GM10266 (cell line): Measurements from ENCODE around the gene ZNF691.
"Not testable (repeated sequence)": the region's sequence is repeated elsewhere in the genome, so short reads cannot be mapped to it uniquely, and the experiment has no call there.

Experiments used
- DNase-seq: peaks from one replicate; pipeline ENCODE4 v3.0.0; 2012; ENCODE audit errors: extremely low spot score
- TF ChIP-seq, protein P1 (sequence below): IDR thresholded peaks from 2 replicates; pipeline ENCODE4 v1.5.1; 2012; ENCODE audit warnings: mild to moderate bottlenecking, low read depth; ENCODE audit not compliant: control insufficient read depth, insufficient read depth; ENCODE audit errors: missing control alignments

The ZNF691 gene, protein sequence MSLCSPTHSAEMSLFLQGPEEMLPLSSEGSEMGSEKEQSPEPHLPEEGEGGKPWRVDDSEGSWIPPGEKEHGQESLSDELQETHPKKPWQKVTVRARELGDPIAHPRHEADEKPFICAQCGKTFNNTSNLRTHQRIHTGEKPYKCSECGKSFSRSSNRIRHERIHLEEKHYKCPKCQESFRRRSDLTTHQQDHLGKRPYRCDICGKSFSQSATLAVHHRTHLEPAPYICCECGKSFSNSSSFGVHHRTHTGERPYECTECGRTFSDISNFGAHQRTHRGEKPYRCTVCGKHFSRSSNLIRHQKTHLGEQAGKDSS

DNA sequence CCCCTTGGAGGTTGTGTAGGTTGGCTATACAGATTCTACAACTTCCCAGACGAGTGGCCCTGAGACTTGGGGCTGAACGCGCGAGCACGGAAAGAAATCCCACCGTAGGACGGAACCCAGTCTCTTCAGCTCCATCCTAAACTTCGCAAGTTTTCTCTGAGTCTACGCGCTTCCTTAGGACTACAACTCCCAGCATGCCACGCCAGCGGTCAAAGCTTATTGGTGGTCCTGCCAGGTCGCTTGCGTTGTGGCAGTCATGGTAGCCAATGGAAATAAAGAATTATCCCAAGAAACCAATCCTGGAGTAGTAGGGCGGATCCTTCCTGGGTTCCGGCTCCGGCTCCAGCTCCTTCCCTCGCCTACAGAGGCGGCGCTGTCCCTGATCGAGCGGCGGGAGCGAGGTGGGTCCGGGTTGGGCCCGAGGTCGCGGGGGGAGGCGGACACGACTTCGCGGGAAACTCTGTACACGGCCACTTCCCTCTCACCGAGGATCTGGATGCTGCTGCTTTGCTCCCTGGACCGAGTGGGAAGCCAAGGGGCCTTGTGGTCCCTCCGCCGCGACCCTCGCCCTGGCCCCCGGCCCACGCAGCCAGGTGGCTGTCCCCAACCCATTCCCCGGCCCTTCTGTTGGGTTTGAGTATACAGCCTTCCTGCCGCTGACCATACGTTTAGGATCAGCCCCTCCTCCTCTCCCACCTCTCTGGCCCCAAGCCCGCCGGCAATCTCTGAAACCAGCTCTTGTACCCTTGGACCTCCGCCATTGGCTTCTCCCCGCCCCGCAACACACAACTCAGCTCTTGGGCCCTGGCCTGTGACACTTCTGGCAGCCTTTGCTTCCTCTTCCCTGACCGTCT is at the start of gene ZNF691:
Gene ZNF691 (plus strand): TSS at position 357 of the 854 bp plus-strand sequence. CDS start 3,046 bp downstream, outside the sequence.
- TF ChIP-seq, protein P1, sequence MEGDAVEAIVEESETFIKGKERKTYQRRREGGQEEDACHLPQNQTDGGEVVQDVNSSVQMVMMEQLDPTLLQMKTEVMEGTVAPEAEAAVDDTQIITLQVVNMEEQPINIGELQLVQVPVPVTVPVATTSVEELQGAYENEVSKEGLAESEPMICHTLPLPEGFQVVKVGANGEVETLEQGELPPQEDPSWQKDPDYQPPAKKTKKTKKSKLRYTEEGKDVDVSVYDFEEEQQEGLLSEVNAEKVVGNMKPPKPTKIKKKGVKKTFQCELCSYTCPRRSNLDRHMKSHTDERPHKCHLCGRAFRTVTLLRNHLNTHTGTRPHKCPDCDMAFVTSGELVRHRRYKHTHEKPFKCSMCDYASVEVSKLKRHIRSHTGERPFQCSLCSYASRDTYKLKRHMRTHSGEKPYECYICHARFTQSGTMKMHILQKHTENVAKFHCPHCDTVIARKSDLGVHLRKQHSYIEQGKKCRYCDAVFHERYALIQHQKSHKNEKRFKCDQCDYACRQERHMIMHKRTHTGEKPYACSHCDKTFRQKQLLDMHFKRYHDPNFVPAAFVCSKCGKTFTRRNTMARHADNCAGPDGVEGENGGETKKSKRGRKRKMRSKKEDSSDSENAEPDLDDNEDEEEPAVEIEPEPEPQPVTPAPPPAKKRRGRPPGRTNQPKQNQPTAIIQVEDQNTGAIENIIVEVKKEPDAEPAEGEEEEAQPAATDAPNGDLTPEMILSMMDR, result peak; percentile 46

DNA sequence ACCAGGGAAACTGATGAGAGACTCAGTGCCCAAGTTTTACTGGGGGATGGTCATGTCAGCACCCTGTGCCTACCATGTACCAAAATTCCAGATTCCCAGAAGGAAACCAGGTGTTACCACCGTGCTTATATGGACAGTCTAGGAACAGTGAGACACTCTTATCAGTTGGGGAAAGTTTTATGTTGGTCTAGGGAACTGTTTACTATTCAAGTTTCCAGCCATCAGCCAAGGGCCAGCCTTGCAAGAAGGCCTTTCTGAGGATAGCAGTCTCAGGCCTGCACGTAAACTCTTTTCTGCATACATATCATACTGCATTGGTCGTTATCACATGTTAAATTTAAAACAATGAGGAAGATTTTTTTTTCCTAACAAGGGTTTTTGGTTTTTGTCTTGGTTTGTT is 49.0 kb upstream of the ZNF691 start:
- no peak for DNase-seq
- TF ChIP-seq, protein P1, result no peak

More for the DNA sequence above, at the start of gene ZNF691:
- peak; percentile 93 for DNase-seq

DNA sequence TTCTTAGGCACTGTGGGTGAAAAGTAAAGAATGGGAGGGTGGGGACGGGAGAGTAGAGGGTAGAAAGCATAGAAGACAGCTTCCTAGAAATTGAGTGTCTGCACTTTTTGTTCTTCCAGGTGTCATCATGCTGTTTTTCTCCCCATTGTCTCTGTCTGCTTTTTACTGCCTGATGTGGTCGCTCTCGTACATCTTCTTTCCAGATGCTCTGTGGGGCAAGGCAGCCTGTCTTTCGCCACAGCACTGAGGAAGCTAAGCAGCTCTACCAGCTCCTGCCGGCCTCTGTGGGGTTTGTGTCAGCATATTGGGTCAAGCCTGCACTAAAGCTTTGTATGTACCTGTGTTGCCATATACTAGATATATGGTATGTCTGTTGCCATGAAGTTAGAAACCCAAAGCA is 48.4 kb upstream of the ZNF691 start:
- TF ChIP-seq, protein P1, result no peak
- no peak for DNase-seq

DNA sequence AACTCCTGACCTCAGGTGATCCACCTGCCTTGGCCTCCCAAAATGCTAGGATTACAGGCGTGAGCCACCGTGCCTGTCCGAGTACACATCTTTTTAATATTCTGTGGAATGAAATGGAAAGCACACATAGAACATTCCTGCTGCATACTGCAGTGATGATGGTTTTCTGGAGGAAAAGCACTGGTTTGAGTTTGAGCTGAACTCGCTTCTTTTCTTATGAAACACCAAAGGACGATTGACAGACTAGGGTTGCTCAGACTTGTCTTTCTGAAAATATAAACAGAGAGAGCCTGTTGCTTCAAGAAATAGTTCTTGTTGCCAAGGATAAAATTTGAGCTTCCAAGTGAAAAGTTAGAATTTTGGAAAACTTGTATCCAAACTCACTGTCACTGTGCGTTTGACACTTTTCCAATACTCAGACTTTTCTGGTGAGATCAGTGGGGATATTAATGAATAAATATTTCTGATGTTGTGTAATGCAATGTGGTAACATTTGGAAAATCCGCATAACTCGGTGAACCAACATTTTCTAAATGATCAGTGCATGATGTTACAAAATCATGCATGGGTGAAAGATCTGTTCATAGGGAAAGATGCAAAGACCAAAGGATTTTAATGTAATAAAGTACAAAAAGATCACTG is 44.5 kb upstream of the ZNF691 start:
- DNase-seq, result no peak
- TF ChIP-seq, protein P1, result no peak

DNA sequence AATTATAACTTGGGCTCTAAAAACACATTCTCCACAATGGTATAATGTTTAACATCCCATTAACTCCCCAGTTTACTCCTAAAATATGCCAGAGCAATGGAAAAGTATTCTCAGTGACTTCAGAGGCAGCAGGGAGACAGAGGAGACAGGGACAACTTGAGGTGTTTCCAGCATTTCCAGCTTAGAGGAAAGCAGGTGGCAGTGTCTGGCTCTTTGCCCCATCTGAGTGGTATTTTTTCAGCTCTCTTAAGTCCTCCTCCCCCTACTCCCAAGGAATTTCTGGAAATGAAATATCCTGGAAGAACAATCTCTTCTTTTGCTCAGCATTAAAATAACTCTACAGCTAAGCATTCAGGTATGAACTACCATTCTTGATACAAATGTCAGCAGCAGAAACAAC is 40.2 kb upstream of the ZNF691 start:
- TF ChIP-seq, protein P1, result no peak
- DNase-seq, result no peak

DNA sequence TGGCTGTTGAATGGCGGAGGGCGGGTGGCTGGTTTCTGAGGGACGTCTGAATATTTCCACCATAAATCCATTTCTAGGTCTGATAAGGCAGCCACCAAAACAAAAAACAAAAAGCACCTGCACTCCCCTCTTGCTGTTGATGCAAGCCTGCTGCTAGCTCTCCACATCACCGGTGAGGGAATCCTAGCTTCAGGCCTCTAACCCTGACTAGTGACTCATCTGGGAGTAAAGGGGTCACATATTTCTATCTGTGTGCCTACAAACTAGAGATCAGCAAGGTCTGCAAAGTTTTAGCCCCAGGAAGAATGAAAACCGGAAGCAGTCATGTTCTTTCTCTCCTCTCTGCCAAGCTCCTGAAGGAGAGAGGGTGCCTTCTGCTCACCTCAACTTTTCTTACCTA is 39.8 kb upstream of the ZNF691 start:
- DNase-seq, result no peak
- TF ChIP-seq, protein P1, result no peak

DNA sequence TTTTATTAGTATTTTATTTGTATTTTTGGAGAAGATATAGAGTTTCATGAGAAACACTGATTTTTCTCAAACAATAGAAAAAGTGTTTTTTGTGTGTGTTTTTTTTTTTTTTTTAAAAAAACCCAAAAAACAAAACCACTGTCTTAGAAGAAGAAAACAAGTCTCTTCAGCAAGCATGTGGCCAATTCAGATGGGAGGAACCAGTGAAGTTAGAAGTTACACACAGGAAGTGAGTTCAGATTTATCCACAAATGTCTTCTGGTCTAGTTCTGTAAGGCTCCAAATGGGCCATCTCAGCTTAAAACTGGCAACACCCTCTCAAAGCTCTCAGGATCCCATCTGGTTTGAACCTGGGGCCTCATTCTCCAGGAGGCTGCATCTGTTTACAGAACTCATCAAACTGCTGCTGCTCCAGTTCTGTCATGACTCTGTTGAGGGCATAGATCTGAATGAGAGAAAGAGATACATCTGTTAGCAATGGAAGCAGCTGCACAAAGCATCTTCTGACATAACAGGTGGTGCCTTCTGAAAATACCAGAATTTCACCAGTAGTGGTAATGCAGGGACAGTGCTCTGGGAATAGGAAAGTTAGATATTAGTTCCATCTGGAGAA is 39.3 kb upstream of the ZNF691 start:
- no peak for DNase-seq
- TF ChIP-seq, protein P1, result no peak

DNA sequence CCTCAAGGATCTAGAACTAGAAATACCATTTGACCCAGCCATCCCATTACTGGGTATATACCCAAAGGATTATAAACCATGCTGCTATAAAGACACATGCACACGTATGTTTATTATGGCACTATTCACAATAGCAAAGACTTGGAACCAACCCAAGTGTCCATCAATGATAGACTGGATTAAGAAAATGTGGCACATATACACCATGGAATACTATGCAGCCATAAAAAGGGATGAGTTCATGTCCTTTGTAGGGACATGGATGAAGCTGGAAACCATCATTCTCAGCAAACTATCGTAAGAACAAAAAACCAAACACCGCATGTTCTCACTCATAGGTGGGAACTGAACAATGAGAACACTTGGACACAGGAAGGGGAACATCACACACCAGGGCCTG is 31.6 kb upstream of the ZNF691 start:
- not testable (repeated sequence) for DNase-seq
